ENCODE measurements around the gene UBE3A. TPM values are rescaled to one million over a fixed set of nuclear protein-coding genes. Genes with fewer than 3 reads are reported as not detected.

The UBE3A gene
- total RNA-seq, 1 donor from 2014 or later: 152 TPM

GRCh38 chr15:25287823-25288222 is 151.0 kb downstream of the UBE3A start:
- H3K9me3 Mint-ChIP-seq (ENCODE audit: unreplicated experiment): peaks cover 3% of the 10 kb centered on the region
- no peak overlapping the region for H3K27ac Mint-ChIP-seq (ENCODE audit: unreplicated experiment)
- no peak for DNase-seq
- H3K36me3 Mint-ChIP-seq (ENCODE audit: unreplicated experiment): no peaks in the 10 kb centered on the region
- TF ChIP-seq, protein P1, sequence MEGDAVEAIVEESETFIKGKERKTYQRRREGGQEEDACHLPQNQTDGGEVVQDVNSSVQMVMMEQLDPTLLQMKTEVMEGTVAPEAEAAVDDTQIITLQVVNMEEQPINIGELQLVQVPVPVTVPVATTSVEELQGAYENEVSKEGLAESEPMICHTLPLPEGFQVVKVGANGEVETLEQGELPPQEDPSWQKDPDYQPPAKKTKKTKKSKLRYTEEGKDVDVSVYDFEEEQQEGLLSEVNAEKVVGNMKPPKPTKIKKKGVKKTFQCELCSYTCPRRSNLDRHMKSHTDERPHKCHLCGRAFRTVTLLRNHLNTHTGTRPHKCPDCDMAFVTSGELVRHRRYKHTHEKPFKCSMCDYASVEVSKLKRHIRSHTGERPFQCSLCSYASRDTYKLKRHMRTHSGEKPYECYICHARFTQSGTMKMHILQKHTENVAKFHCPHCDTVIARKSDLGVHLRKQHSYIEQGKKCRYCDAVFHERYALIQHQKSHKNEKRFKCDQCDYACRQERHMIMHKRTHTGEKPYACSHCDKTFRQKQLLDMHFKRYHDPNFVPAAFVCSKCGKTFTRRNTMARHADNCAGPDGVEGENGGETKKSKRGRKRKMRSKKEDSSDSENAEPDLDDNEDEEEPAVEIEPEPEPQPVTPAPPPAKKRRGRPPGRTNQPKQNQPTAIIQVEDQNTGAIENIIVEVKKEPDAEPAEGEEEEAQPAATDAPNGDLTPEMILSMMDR (IDR thresholded peaks at IDR 0.05; ENCODE audit: partially characterized antibody, unreplicated experiment): no peak
- H3K4me3 Mint-ChIP-seq (ENCODE audit: unreplicated experiment): no peak overlapping the region
- H3K27me3 Mint-ChIP-seq (ENCODE audit: unreplicated experiment): peaks cover 3% of the 10 kb centered on the region
- H3K4me1 Mint-ChIP-seq (ENCODE audit: low read depth, unreplicated experiment): no peaks in the 10 kb centered on the region

Data from glutamatergic neuron (in vitro differentiated cells).